Subcutaneous abdominal adipose tissue (tissue), 5 donors: ENCODE results near the gene CCR8.

Experiments used
- H3K27ac ChIP-seq: one replicate; pipeline ENCODE4 v1.7.0; 2013; ENCODE audit warnings: low read depth, mild to moderate bottlenecking, inconsistent platforms, low read length, moderate library complexity
- H3K27me3 ChIP-seq, 5 donors: one replicate each; pipeline ENCODE4 v1.7.0; 2013; ENCODE audit warnings: low read length in 5 of 5, inconsistent platforms in 1 of 5; ENCODE audit not compliant: control insufficient read depth in 5 of 5, insufficient read depth in 4 of 5
- H3K36me3 ChIP-seq, 5 donors: one replicate each; pipeline ENCODE4 v1.7.0; 2013; ENCODE audit warnings: low read length in 5 of 5; ENCODE audit not compliant: control insufficient read depth in 5 of 5, insufficient read depth in 5 of 5
- H3K4me1 ChIP-seq, 5 donors: one replicate each; pipeline ENCODE4 v1.7.0; 2013; ENCODE audit warnings: low read length in 5 of 5, mild to moderate bottlenecking in 3 of 5, moderate library complexity in 1 of 5; ENCODE audit not compliant: control insufficient read depth in 5 of 5, insufficient read depth in 5 of 5
- H3K4me3 ChIP-seq, 5 donors: one replicate each; pipeline ENCODE4 v1.7.0; 2013; ENCODE audit warnings: low read length in 5 of 5, low read depth in 1 of 5
- H3K9ac ChIP-seq, 5 donors: one replicate each; pipeline ENCODE4 v1.7.0; 2013; ENCODE audit warnings: low read length in 5 of 5, mild to moderate bottlenecking in 4 of 5, moderate library complexity in 3 of 5
- H3K9me3 ChIP-seq, 5 donors: one replicate each; pipeline ENCODE4 v1.7.0; 2013; ENCODE audit warnings: low read length in 5 of 5; ENCODE audit not compliant: control insufficient read depth in 5 of 5
- donor health status: healthy.
- donor health status: healthy.
- donor health status: healthy.
- donor health status: healthy.
- donor health status: healthy.

The CCR8 gene

GRCh38 chr3:39325236-39325635 lies 4.3 kb upstream of the CCR8 start:
- no peaks in the 10 kb centered on the region for H3K36me3 ChIP-seq

GRCh38 chr3:39327053-39327745 lies 2.3 kb upstream of the CCR8 start:
- Histone ChIP-seq H3K9ac (no peak overlapping the region), H3K4me3 (no peak overlapping the region)

More at GRCh38 chr3:39325236-39325635, 4.3 kb upstream of the CCR8 start:
- no peak overlapping the region for H3K27ac ChIP-seq
- H3K4me1 ChIP-seq = no peaks in the 10 kb centered on the region
- no peaks in the 10 kb centered on the region for H3K27me3 ChIP-seq
- no peak overlapping the region for H3K4me3 ChIP-seq
- peaks cover 0 to 1% (median 0%) of the 10 kb centered on the region in 5 donors for H3K9me3 ChIP-seq
- no peak overlapping the region for H3K9ac ChIP-seq

GRCh38 chr3:39327746-39328349 lies 1.7 kb upstream of the CCR8 start:
- H3K4me1 ChIP-seq = no peaks in the 10 kb centered on the region
- no peaks in the 10 kb centered on the region for H3K27me3 ChIP-seq
- H3K36me3 ChIP-seq = no peaks in the 10 kb centered on the region
- no peaks in the 10 kb centered on the region for H3K9me3 ChIP-seq
- no peak overlapping the region for H3K9ac ChIP-seq
- no peak overlapping the region for H3K4me3 ChIP-seq
- no peak overlapping the region for H3K27ac ChIP-seq

More at GRCh38 chr3:39327053-39327745, 2.3 kb upstream of the CCR8 start:
- Histone ChIP-seq H3K9me3 (no peaks in the 10 kb centered on the region), H3K36me3 (no peaks in the 10 kb centered on the region), H3K27me3 (no peaks in the 10 kb centered on the region), H3K4me1 (no peaks in the 10 kb centered on the region), H3K27ac (no peak overlapping the region)

GRCh38 chr3:39330824-39331223 lies 1.3 kb downstream of the CCR8 start:
- H3K27me3 ChIP-seq = no peaks in the 10 kb centered on the region
- H3K4me3 ChIP-seq = no peak overlapping the region
- H3K9me3 ChIP-seq = no peaks in the 10 kb centered on the region
- no peaks in the 10 kb centered on the region for H3K36me3 ChIP-seq
- no peak overlapping the region for H3K9ac ChIP-seq
- H3K4me1 ChIP-seq = no peaks in the 10 kb centered on the region
- H3K27ac ChIP-seq = no peak overlapping the region

GRCh38 chr3:39332525-39332924 lies 3.0 kb downstream of the CCR8 start:
- Histone ChIP-seq H3K27me3 (no peaks in the 10 kb centered on the region), H3K27ac (no peak overlapping the region), H3K4me1 (no peaks in the 10 kb centered on the region), H3K36me3 (no peaks in the 10 kb centered on the region), H3K9ac (no peak overlapping the region), H3K9me3 (no peaks in the 10 kb centered on the region), H3K4me3 (no peak overlapping the region)

GRCh38 chr3:39333607-39334006 lies 4.1 kb downstream of the CCR8 start:
- Histone ChIP-seq H3K27me3 (no peaks in the 10 kb centered on the region), H3K27ac (no peak overlapping the region), H3K4me3 (no peak overlapping the region)

GRCh38 chr3:39334205-39334604 lies 4.7 kb downstream of the CCR8 start:
- no peak overlapping the region for H3K27ac ChIP-seq
- H3K27me3 ChIP-seq = no peaks in the 10 kb centered on the region
- H3K4me1 ChIP-seq = no peaks in the 10 kb centered on the region
- no peak overlapping the region for H3K4me3 ChIP-seq
- H3K36me3 ChIP-seq = no peaks in the 10 kb centered on the region
- H3K9ac ChIP-seq = no peak overlapping the region
- no peaks in the 10 kb centered on the region for H3K9me3 ChIP-seq

More at GRCh38 chr3:39333607-39334006, 4.1 kb downstream of the CCR8 start:
- Histone ChIP-seq H3K4me1 (no peaks in the 10 kb centered on the region), H3K9ac (no peak overlapping the region), H3K36me3 (no peaks in the 10 kb centered on the region), H3K9me3 (no peaks in the 10 kb centered on the region)

- H3K4me1 ChIP-seq = no peaks in the 10 kb centered on the region
- H3K27me3 ChIP-seq = no peaks in the 10 kb centered on the region
- no peak overlapping the region for H3K4me3 ChIP-seq
- H3K9me3 ChIP-seq = no peaks in the 10 kb centered on the region
- no peak overlapping the region for H3K9ac ChIP-seq
- H3K27ac ChIP-seq = no peak overlapping the region
- no peaks in the 10 kb centered on the region for H3K36me3 ChIP-seq
These were observed 8.7 kb downstream of the CCR8 start for GRCh38 chr3:39338201-39338600.

- H3K4me3 ChIP-seq = no peak overlapping the region
- H3K27me3 ChIP-seq = no peaks in the 10 kb centered on the region
- H3K4me1 ChIP-seq = no peaks in the 10 kb centered on the region
- no peaks in the 10 kb centered on the region for H3K9me3 ChIP-seq
- H3K9ac ChIP-seq = no peak overlapping the region
- no peak overlapping the region for H3K27ac ChIP-seq
- H3K36me3 ChIP-seq = no peaks in the 10 kb centered on the region
These were observed 9.6 kb downstream of the CCR8 start for GRCh38 chr3:39339086-39339485.

- Histone ChIP-seq H3K27ac (no peak overlapping the region), H3K4me1 (no peaks in the 10 kb centered on the region), H3K4me3 (no peak overlapping the region), H3K9me3 (no peaks in the 10 kb centered on the region), H3K9ac (no peak overlapping the region), H3K36me3 (no peaks in the 10 kb centered on the region), H3K27me3 (no peaks in the 10 kb centered on the region)
These were observed 13.7 kb downstream of the CCR8 start for GRCh38 chr3:39343076-39343717.
